Measurements from ENCODE around the gene CTBS.

DNA sequence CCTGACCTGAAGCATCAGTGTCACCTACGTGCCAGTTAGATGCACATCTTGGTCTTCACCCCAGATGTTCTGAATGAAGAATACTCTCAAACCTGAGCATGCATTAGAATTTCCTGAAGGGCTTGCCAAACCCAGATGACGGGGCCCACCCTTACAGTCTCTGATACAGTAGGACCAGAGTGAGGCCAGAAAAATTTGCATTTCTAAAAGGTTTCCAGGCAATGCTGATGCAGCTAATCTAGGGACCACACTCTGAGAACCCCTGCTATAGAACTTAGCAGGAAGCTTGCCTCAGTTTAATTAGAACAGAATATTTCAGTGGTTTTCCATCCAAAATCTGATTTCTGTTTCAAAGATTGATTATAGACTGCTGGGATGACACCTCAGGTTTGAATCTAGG lies 9.9 kb upstream of the CTBS start:
- TF ChIP-seq, protein P1, sequence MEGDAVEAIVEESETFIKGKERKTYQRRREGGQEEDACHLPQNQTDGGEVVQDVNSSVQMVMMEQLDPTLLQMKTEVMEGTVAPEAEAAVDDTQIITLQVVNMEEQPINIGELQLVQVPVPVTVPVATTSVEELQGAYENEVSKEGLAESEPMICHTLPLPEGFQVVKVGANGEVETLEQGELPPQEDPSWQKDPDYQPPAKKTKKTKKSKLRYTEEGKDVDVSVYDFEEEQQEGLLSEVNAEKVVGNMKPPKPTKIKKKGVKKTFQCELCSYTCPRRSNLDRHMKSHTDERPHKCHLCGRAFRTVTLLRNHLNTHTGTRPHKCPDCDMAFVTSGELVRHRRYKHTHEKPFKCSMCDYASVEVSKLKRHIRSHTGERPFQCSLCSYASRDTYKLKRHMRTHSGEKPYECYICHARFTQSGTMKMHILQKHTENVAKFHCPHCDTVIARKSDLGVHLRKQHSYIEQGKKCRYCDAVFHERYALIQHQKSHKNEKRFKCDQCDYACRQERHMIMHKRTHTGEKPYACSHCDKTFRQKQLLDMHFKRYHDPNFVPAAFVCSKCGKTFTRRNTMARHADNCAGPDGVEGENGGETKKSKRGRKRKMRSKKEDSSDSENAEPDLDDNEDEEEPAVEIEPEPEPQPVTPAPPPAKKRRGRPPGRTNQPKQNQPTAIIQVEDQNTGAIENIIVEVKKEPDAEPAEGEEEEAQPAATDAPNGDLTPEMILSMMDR (IDR thresholded peaks at IDR 0.05; ENCODE audit: poor library complexity, severe bottlenecking), result no peak
- no peak for TF ChIP-seq REST (IDR thresholded peaks at IDR 0.05; ENCODE audit: borderline replicate concordance)
- TF ChIP-seq MXI1 (conservative IDR thresholded peaks at IDR 0.05; ENCODE audit: poor library complexity, severe bottlenecking), result no peak
- no peak for TF ChIP-seq EP300 (conservative IDR thresholded peaks at IDR 0.05; ENCODE audit: poor library complexity, severe bottlenecking)
- TF ChIP-seq EZH2 (IDR thresholded peaks at IDR 0.05; ENCODE audit: borderline replicate concordance, insufficient read depth, low read length, poor library complexity, severe bottlenecking), result no peak
- no peak for TF ChIP-seq POLR2AphosphoS5 (IDR thresholded peaks at IDR 0.05)
- TF ChIP-seq TAF1 (IDR thresholded peaks at IDR 0.05; ENCODE audit: low read depth), result no peak
- no peak for TF ChIP-seq SMC3 (conservative IDR thresholded peaks at IDR 0.05; ENCODE audit: poor library complexity)
